HepG2 (cell line): Measurements from ENCODE around the gene GHRL. TPM values are rescaled to one million over a fixed set of nuclear protein-coding genes. Genes with fewer than 3 reads are reported as not detected.

Source experiments
- ARNT2 ChIP-seq: sonication (generic); formaldehyde crosslinking; IDR thresholded peaks from 2 replicates; pipeline ENCODE4 v1.8.0; 2022; ENCODE audit warnings: mild to moderate bottlenecking, low read depth, missing genetic modification reagents, moderate library complexity
- CAMTA2 ChIP-seq: sonication (generic); formaldehyde crosslinking; IDR thresholded peaks from 2 replicates; pipeline ENCODE4 v1.4.0; 2020; ENCODE audit warnings: mild to moderate bottlenecking, missing genetic modification reagents, borderline replicate concordance
- GABPB1 ChIP-seq: IDR thresholded peaks from 2 replicates; pipeline ENCODE4 v1.6.1; 2016; ENCODE audit warnings: mild to moderate bottlenecking, missing genetic modification reagents, moderate library complexity, missing compliant biosample characterization
- HNF4G ChIP-seq, 2 experiments: sonication (generic) in 1 of 2; formaldehyde crosslinking in 1 of 2; IDR thresholded peaks; 2 replicates each; pipeline versions ENCODE4 v1.4.0 to v1.6.1; 2011 to 2020; ENCODE audit warnings: borderline replicate concordance in 2 of 2, low read depth in 2 of 2, mild to moderate bottlenecking in 2 of 2, low read length in 1 of 2, missing genetic modification reagents in 1 of 2, moderate library complexity in 1 of 2
- KLF16 ChIP-seq, 2 experiments: sonication (generic) in 1 of 2; formaldehyde crosslinking in 1 of 2; IDR thresholded peaks; 2 replicates each; pipeline versions ENCODE4 v1.6.1 to v1.8.0; 2016 to 2023; ENCODE audit warnings: missing genetic modification reagents in 2 of 2, missing compliant biosample characterization in 1 of 2
- MXD3 ChIP-seq: IDR thresholded peaks from 2 replicates; pipeline ENCODE4 v1.6.1; 2016; ENCODE audit warnings: mild to moderate bottlenecking, missing biosample characterization, missing genetic modification reagents
- NFAT5 ChIP-seq: sonication (generic); formaldehyde crosslinking; IDR thresholded peaks from 2 replicates; pipeline ENCODE4 v1.4.0; 2020; ENCODE audit warnings: missing genetic modification reagents
- NFYC ChIP-seq: IDR thresholded peaks from 2 replicates; pipeline ENCODE4 v1.6.1; 2016; ENCODE audit warnings: missing genetic modification reagents, missing compliant biosample characterization
- PHF20 ChIP-seq: sonication (generic); formaldehyde crosslinking; IDR thresholded peaks from 2 replicates; pipeline ENCODE4 v1.5.0; 2020; ENCODE audit warnings: mild to moderate bottlenecking, missing genetic modification reagents
- REPIN1 ChIP-seq: sonication (generic); formaldehyde crosslinking; IDR thresholded peaks from 2 replicates; pipeline ENCODE4 v1.8.0; 2022; ENCODE audit warnings: missing genetic modification reagents, low read depth, mild to moderate bottlenecking, borderline replicate concordance
- TARDBP ChIP-seq: sonication (generic); formaldehyde crosslinking; IDR thresholded peaks from 2 replicates; pipeline ENCODE4 v1.8.0; 2022; ENCODE audit warnings: mild to moderate bottlenecking, missing genetic modification reagents
- TFAP4 ChIP-seq: sonication (generic); IDR thresholded peaks from 2 replicates; pipeline ENCODE4 v1.6.1; 2016; ENCODE audit warnings: low read depth, borderline replicate concordance
- ZBTB42 ChIP-seq: sonication (generic); formaldehyde crosslinking; IDR thresholded peaks from 2 replicates; pipeline ENCODE4 v1.5.0; 2020; ENCODE audit warnings: mild to moderate bottlenecking, missing genetic modification reagents
- ZNF136 ChIP-seq: sonication (generic); formaldehyde crosslinking; IDR thresholded peaks from 2 replicates; pipeline ENCODE4 v1.8.1; 2022; ENCODE audit warnings: low read depth, mild to moderate bottlenecking, moderate library complexity, missing genetic modification reagents
- ZNF280D ChIP-seq: sonication (generic); formaldehyde crosslinking; IDR thresholded peaks from 2 replicates; pipeline ENCODE4 v1.5.1; 2020; ENCODE audit warnings: mild to moderate bottlenecking, missing genetic modification reagents
- ZNF441 ChIP-seq: sonication (generic); formaldehyde crosslinking; IDR thresholded peaks from 2 replicates; pipeline ENCODE4 v1.7.0; 2021; ENCODE audit warnings: missing genetic modification reagents, borderline replicate concordance
- ZNF740 ChIP-seq: sonication (generic); formaldehyde crosslinking; IDR thresholded peaks from 2 replicates; pipeline ENCODE4 v1.4.0; 2020; ENCODE audit warnings: missing genetic modification reagents
- polyA plus RNA-seq, 8 experiments: library from polyadenylated mRNA; depleted of rRNA in 3 of 8; stranded (reverse) in 7 of 8; unstranded in 1 of 8; fragments of >200 nt; fragmentation: Illumina TruSeq in 4 of 8; extraction: Trizol in 4 of 8; gene quantifications; 2 replicates each; pipeline versions ENCODE4 v1.2.1 to v1.2.3, GENCODE V29; 2011 to 2016; ENCODE audit warnings: low read depth in 4 of 8, missing spikeins in 1 of 8, mixed read lengths in 1 of 8; ENCODE audit not compliant: insufficient read depth in 1 of 8
- total RNA-seq, 5 experiments: library from RNA; depleted of rRNA; stranded (reverse); fragments of >200 nt; fragmentation: Illumina TruSeq; extraction: Trizol; gene quantifications; 2 replicates each; pipeline ENCODE4 v1.2.3, GENCODE V29; 2016; ENCODE audit warnings: low read depth in 1 of 5

The GHRL gene
- total and polyA plus RNA-seq, 2 of the 13 experiments (the other 11 are each of a cell fraction or from before 2014, with no cell fraction given) = 0.09 TPM; not detected in 1

GRCh38 chr3:10248184-10248983, 44.4 kb downstream of the GHRL start, which contains the start of gene TATDN2 (continued):
- TF ChIP-seq TFAP4 = peak; percentile 77
- TF ChIP-seq KLF16 (CRISPR knock-in tag; IDR thresholded peaks at IDR 0.05) = peak in 1 of 2 experiments; percentile 12; a peak in 1 of 4 replicates
- TF ChIP-seq PHF20 (CRISPR knock-in tag) = 0 out of 2 replicates have a peak, but pooled peaks have one; percentile 20
- no peak for TF ChIP-seq ZNF136 (CRISPR knock-in tag)
- TF ChIP-seq MXD3 (CRISPR knock-in tag) = peak; percentile 14; the same call in 1 of the 2 replicates
- peak; percentile 46; the same call in 1 of the 2 replicates for TF ChIP-seq ZNF441 (CRISPR knock-in tag)
- TF ChIP-seq GABPB1 (CRISPR knock-in tag) = peak; percentile 85
- TF ChIP-seq ZNF740 (CRISPR knock-in tag) = 0 out of 2 replicates have a peak, but pooled peaks have one; percentile 53
- peak; percentile 84 for TF ChIP-seq NFYC (CRISPR knock-in tag)
- TF ChIP-seq REPIN1 (CRISPR knock-in tag) = peak; percentile 74; the same call in 1 of the 2 replicates
- peak; percentile 98 for TF ChIP-seq ZBTB42
- no peak for TF ChIP-seq HNF4G (IDR thresholded peaks at IDR 0.05; ENCODE audit: borderline replicate concordance, low read depth, low read length)
- TF ChIP-seq HNF4G (CRISPR knock-in tag; IDR thresholded peaks at IDR 0.05; ENCODE audit: borderline replicate concordance, low read depth) = peak; percentile 63; the same call in 1 of the 2 replicates
- TF ChIP-seq ARNT2 = peak; percentile 96
- peak; percentile 26; the same call in 1 of the 2 replicates for TF ChIP-seq ZNF280D (CRISPR knock-in tag)
- 0 out of 2 replicates have a peak, but pooled peaks have one; percentile 69 for TF ChIP-seq CAMTA2 (CRISPR knock-in tag)
- TF ChIP-seq NFAT5 (CRISPR knock-in tag) = 0 out of 2 replicates have a peak, but pooled peaks have one; percentile 31
- TF ChIP-seq TARDBP (CRISPR knock-in tag) = peak; percentile 54; the same call in 1 of the 2 replicates
